Psoas muscle (tissue), 8 donors: ENCODE measurements around the gene AGPAT3. TPM values are rescaled to one million over a fixed set of nuclear protein-coding genes. Genes with fewer than 3 reads are reported as not detected.

Experiments
- ATAC-seq, 4 donors: fragments of 200-7000 bp; cut with Tn5 transposase; one replicate each; pipeline ENCODE4 v1.9.1; 2020; ENCODE audit warnings: moderate library complexity in 3 of 4, mild to moderate bottlenecking in 2 of 4
- DNase-seq, 2 donors: peaks; one replicate each; pipeline ENCODE4 v3.0.0-alpha.2; 2020
- H3K27ac ChIP-seq: fragments of 200-600 bp; one replicate; pipeline ENCODE4 v1.8.0; 2022
- H3K27me3 ChIP-seq, 3 donors: fragments of 200-600 bp in 1 of 3; one replicate each; pipeline versions ENCODE4 v1.6.1 to v1.8.0; 2013 to 2022; ENCODE audit warnings: low read length in 2 of 3, mild to moderate bottlenecking in 2 of 3, moderate library complexity in 1 of 3; ENCODE audit not compliant: insufficient read depth in 3 of 3
- H3K36me3 ChIP-seq, 2 donors: fragments of 200-600 bp in 1 of 2; one replicate each; pipeline versions ENCODE4 v1.6.1 to v1.8.0; 2013 to 2022; ENCODE audit warnings: low read depth in 1 of 2, mild to moderate bottlenecking in 1 of 2, moderate library complexity in 1 of 2; ENCODE audit not compliant: insufficient read depth in 1 of 2
- H3K4me1 ChIP-seq: fragments of 200-600 bp; one replicate; pipeline ENCODE4 v1.8.0; 2022
- H3K4me3 ChIP-seq: fragments of 200-600 bp; one replicate; pipeline ENCODE4 v1.8.0; 2022; ENCODE audit warnings: mild to moderate bottlenecking
- H3K9me3 ChIP-seq: fragments of 200-600 bp; one replicate; pipeline ENCODE4 v1.8.0; 2022
- WGBS, 3 donors: extraction: QIAGEN DNeasy Blood & Tissue Kit; methylation state at CpG; one replicate each; pipeline versions ENCODE4 v1.1.6 to v1.1.7; 2013; 5-methylcytosine and 5-hydroxymethylcytosine counted together
- intact Hi-C, 2 donors: fragments of 100-400 bp; cut with DNase I; formaldehyde crosslinking; loops; one replicate each; pipeline versions ENCODE4 v1.11.0 to v1.14.2; 2022
- polyA plus RNA-seq, 3 donors: library from polyadenylated mRNA; stranded (reverse); fragments of 200-250 nt; gene quantifications; one replicate each; pipeline ENCODE4 v1.2.3, GENCODE V29; 2013
- total RNA-seq, 4 donors: library from RNA; stranded (reverse); fragmentation: NEBNext Ultra II Directional in 2 of 4; extraction: Animal tissue kit (Norgen Biotek cat#: 25700) in 2 of 4; gene quantifications; one replicate each; pipeline versions ENCODE4 v1.2.1 to v1.2.4, GENCODE V29; 2021 to 2023
- TF ChIP-seq, protein P1 (sequence below): fragments of 200-600 bp; IDR thresholded peaks from one replicate; pipeline ENCODE4 v1.8.0; 2022; ENCODE audit warnings: antibody characterized with exemption
- donor health status: healthy with polysubstance abuse.
- donor health status: DM: no; HTN: no; CAD: no; lungs with moderate emphysema.
- donor health status: Bipolar disorder and iron deficiency.
- donor health status: healthy.
- donor health status: DM: yes; HTN: yes; CAD: no.
- donor health status: DM: no; HTN: no; CAD: no.
- donor health status: DM: no; HTN: no; CAD: no.
- donor health status: DM: yes; HTN: yes; CAD: no.

The AGPAT3 gene
- total and polyA plus RNA-seq, 7 donors: 28.4 to 117 (median 50.7) TPM

DNA sequence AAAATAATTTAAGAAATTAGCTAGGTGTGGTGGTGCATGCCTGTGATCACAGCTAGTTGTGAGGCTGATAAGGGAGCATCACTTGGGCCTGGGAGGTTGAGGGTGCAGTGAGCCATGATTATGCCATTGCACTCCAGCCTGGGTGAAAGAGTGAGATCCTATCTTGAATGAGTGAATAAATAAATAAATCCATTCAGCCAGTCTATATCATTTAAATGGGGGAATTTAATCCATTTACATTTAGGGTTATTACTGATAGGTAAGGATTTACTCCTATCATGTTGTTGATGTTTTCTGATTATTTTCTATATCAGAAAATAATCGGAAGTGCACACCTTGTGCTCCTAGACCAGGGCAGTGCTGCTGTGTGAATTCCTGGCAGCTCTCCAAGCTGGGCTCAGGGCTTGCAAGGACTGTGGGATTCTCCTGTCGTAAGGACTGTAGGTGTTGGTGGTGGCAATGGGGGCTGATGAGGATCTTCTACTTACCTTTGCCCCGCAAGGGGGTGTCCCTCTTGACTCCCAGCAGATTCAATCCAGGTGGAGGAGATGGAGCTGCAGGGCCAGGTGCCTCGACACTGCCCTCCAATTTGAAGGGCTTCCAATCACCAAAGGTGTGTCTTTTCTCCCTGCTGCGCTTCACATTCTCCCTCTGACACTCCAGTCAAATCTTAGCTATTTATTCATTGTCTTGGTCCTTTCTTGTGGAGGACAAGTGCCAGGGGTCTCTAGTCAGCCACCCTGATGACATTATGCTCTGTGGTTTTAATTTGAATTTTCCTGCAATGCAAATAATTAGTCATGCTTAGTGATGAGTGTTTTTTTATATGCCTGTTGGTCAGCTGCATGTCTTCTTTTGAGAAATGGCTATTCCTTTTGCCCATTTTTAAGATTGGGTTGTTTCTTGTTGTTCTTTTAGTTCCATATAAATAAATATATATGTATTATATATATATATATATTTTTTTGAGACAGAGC, 133.0 kb downstream of the AGPAT3 start:
- Histone ChIP-seq H3K4me3 (no peak overlapping the region), H3K4me1 (no peaks in the 10 kb centered on the region), H3K27ac (no peak overlapping the region), H3K27me3 (peaks cover 0 to 8% (median 7%) of the 10 kb centered on the region in 3 donors), H3K36me3 (no peaks in the 10 kb centered on the region), H3K9me3 (no peaks in the 10 kb centered on the region)
- TF ChIP-seq, protein P1, sequence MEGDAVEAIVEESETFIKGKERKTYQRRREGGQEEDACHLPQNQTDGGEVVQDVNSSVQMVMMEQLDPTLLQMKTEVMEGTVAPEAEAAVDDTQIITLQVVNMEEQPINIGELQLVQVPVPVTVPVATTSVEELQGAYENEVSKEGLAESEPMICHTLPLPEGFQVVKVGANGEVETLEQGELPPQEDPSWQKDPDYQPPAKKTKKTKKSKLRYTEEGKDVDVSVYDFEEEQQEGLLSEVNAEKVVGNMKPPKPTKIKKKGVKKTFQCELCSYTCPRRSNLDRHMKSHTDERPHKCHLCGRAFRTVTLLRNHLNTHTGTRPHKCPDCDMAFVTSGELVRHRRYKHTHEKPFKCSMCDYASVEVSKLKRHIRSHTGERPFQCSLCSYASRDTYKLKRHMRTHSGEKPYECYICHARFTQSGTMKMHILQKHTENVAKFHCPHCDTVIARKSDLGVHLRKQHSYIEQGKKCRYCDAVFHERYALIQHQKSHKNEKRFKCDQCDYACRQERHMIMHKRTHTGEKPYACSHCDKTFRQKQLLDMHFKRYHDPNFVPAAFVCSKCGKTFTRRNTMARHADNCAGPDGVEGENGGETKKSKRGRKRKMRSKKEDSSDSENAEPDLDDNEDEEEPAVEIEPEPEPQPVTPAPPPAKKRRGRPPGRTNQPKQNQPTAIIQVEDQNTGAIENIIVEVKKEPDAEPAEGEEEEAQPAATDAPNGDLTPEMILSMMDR: no peak
- WGBS, 3 donors: 86 to 89% (median 88%) methylated on average over 5 of the region's 5 CpGs
- DNase-seq: no peak
- no peak for ATAC-seq
- intact Hi-C loops: no loop called here

DNA sequence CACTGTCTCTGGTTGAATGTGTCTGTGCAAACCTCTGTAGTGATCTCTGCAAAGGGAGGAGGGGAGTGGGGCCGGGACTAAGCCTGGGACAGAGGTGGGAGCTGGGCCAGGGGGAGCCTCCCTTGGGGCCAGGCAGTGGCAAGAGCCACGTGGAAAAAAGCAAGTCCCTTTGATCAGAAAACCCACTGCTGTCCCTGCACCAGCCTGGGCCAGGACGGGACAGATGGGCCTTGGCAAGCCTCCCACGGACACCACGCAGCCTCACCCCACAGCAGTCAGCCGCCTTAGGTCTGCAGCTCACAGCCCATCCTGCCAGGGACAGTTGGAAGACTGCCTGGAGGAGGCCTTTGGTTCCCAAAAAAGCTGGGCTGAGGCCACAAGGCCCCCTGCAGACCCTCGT, 135.3 kb downstream of the AGPAT3 start:
- Histone ChIP-seq H3K27ac (no peak overlapping the region), H3K27me3 (peaks cover 0 to 2% (median 0%) of the 10 kb centered on the region in 3 donors), H3K4me3 (no peak overlapping the region), H3K36me3 (no peaks in the 10 kb centered on the region), H3K9me3 (no peaks in the 10 kb centered on the region), H3K4me1 (no peaks in the 10 kb centered on the region)
- no peak for ATAC-seq
- no peak for DNase-seq
- TF ChIP-seq, protein P1: no peak
- WGBS, 3 donors: 17 to 21% (median 21%) methylated on average over 7 of the region's 7 CpGs
- intact Hi-C loops: no loop called here

DNA sequence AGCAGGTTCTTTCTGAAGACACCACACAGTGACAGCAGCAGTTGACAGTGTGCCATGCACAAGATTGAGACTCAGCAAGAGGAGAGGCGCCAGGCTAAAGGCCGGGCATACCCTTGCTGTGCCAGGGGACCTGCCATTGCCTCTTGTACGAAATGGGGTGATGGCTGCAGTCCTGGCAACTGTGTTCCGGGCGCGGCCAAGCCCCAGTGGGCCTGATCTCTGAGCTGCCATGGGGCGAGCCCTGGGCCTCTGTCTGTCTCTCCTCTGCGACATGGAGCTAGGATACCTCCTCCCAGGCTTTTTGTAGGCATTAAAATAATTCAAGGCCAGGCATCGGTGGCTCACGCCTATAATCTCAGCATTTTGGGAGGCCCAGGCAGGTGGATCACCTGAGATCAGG, 137.5 kb downstream of the AGPAT3 start:
- Histone ChIP-seq H3K27ac (no peak overlapping the region), H3K27me3 (no peaks in the 10 kb centered on the region), H3K4me1 (no peaks in the 10 kb centered on the region), H3K4me3 (no peak overlapping the region), H3K9me3 (no peaks in the 10 kb centered on the region), H3K36me3 (no peaks in the 10 kb centered on the region)
- no peak for ATAC-seq
- TF ChIP-seq, protein P1: no peak
- intact Hi-C loops: no loop called here
- DNase-seq: no peak
- WGBS, 3 donors: 91 to 92% (median 92%) methylated on average over 10 of the region's 10 CpGs

DNA sequence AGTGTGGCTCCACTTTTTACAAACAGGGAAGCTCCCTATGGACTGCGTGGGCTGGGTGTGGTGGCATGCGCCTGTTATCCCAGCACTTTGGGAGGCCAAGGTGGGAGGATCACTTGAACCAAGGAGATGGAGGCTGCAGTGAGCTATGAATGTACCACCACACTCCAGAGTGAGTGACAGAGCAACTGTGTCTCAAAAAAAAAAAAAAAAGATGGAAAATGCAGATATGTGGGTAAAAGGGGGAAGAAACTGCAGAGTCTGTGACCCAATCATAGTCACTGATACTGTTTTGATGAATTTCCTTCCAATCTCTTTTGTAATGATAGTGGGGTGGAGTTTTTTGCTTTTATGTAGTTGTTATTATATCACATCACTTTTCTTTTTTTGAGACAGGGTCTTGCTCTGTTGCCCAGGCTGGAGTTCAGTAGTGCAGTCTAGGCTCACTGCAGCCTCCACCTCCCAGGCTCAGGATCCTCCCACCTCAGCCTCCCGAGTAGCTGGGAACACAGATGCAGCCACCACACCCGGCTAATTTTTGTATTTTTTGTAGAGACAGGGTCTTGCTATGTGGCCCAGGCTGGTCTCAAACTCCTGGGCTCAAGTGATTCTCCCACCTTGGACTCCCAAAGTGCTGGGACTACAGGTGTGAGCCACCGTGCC, 138.4 kb downstream of the AGPAT3 start:
- Histone ChIP-seq H3K4me3 (no peak overlapping the region), H3K36me3 (no peaks in the 10 kb centered on the region), H3K9me3 (no peaks in the 10 kb centered on the region), H3K4me1 (no peaks in the 10 kb centered on the region), H3K27ac (no peak overlapping the region), H3K27me3 (no peaks in the 10 kb centered on the region)
- intact Hi-C loops: no loop called here
- 82 to 87% (median 87%) methylated on average over 5 of the region's 5 CpGs for WGBS, 3 donors
- DNase-seq (no peak), ATAC-seq (no peak)
- TF ChIP-seq, protein P1: no peak
